Measurements from ENCODE around the gene COG2. TPM values are rescaled to one million over a fixed set of nuclear protein-coding genes. Genes with fewer than 3 reads are reported as not detected.
"Not testable (repeated sequence)": the region's sequence is repeated elsewhere in the genome, so short reads cannot be mapped to it uniquely, and the experiment has no call there.

Gene COG2
- total RNA-seq, 1 donor from 2014 or later, result 8.4 TPM

GRCh38 chr1:230646710-230647302 lies 4.5 kb downstream of the COG2 start:
- DNase-seq (ENCODE audit: low spot score in 2 of 2), result no peak
- Histone ChIP-seq H3K27me3 (no peaks in the 10 kb centered on the region), H3K4me1 (peaks cover 8 to 11% of the 10 kb centered on the region in 2 donors), H3K4me3 (no peak overlapping the region), H3K9me3 (no peaks in the 10 kb centered on the region), H3K27ac (no peak overlapping the region), H3K36me3 (peaks cover 0 to 5% of the 10 kb centered on the region in 2 donors)
- no peak for TF ChIP-seq CTCF (IDR thresholded peaks at IDR 0.05)
- intact Hi-C loops (cut with DNase I), result loop anchor here (10.0 kb wide), 5 partner anchors 128 to 598 kb away; partner anchors contain the start of genes C1orf198 and GNPAT

- no peak for DNase-seq (ENCODE audit: low spot score in 2 of 2)
These were observed 5.0 kb downstream of the COG2 start for GRCh38 chr1:230647321-230647720.

GRCh38 chr1:230648114-230648513 lies 5.8 kb downstream of the COG2 start:
- Histone ChIP-seq H3K27me3 (no peaks in the 10 kb centered on the region), H3K9me3 (no peaks in the 10 kb centered on the region), H3K4me1 (peaks cover 8 to 11% of the 10 kb centered on the region in 2 donors), H3K36me3 (peaks cover 0 to 5% of the 10 kb centered on the region in 2 donors), H3K27ac (no peak overlapping the region), H3K4me3 (no peak overlapping the region)
- no peak for TF ChIP-seq CTCF (IDR thresholded peaks at IDR 0.05)
- intact Hi-C loops (cut with DNase I), result loop anchor here (10.0 kb wide), 5 partner anchors 127 to 597 kb away; partner anchors contain the start of genes C1orf198 and GNPAT
- no peak for DNase-seq (ENCODE audit: low spot score in 2 of 2)

More at GRCh38 chr1:230647321-230647720, 5.0 kb downstream of the COG2 start:
- no peak for TF ChIP-seq CTCF (IDR thresholded peaks at IDR 0.05)
- Histone ChIP-seq H3K4me3 (no peak overlapping the region), H3K9me3 (no peaks in the 10 kb centered on the region), H3K36me3 (peaks cover 0 to 5% of the 10 kb centered on the region in 2 donors), H3K27me3 (no peaks in the 10 kb centered on the region), H3K27ac (no peak overlapping the region), H3K4me1 (peaks cover 8 to 11% of the 10 kb centered on the region in 2 donors)
- intact Hi-C loops (cut with DNase I), result loop anchor here (10.0 kb wide), 5 partner anchors 127 to 597 kb away; partner anchors contain the start of genes C1orf198 and GNPAT

GRCh38 chr1:230650300-230650699 lies 8.0 kb downstream of the COG2 start:
- Histone ChIP-seq H3K36me3 (peaks cover 0 to 5% of the 10 kb centered on the region in 2 donors), H3K4me3 (no peak overlapping the region), H3K9me3 (no peaks in the 10 kb centered on the region), H3K27ac (no peak overlapping the region), H3K4me1 (no peaks in the 10 kb centered on the region), H3K27me3 (no peaks in the 10 kb centered on the region)
- intact Hi-C loops (cut with DNase I), result no loop called here
- TF ChIP-seq CTCF (IDR thresholded peaks at IDR 0.05), result no peak
- no peak for DNase-seq (ENCODE audit: low spot score in 2 of 2)

- no peak for TF ChIP-seq CTCF (IDR thresholded peaks at IDR 0.05)
- intact Hi-C loops (cut with DNase I), result no loop called here
- H3K9me3 ChIP-seq, result no peaks in the 10 kb centered on the region
- no peak overlapping the region for H3K4me3 ChIP-seq
- H3K27me3 ChIP-seq, result no peaks in the 10 kb centered on the region
- no peaks in the 10 kb centered on the region for H3K36me3 ChIP-seq
- DNase-seq (ENCODE audit: low spot score in 2 of 2), result no peak
- H3K27ac ChIP-seq, result no peak overlapping the region
- H3K4me1 ChIP-seq, result no peaks in the 10 kb centered on the region
These were observed 9.0 kb downstream of the COG2 start for GRCh38 chr1:230651235-230651634.

- H3K27me3 ChIP-seq; H3K27ac ChIP-seq; H3K4me3 ChIP-seq; intact Hi-C loops (cut with DNase I); DNase-seq (ENCODE audit: low spot score in 2 of 2); H3K9me3 ChIP-seq; H3K4me1 ChIP-seq: not testable (repeated sequence)
- peaks cover 10 to 30% of the 10 kb centered on the region in 2 donors for H3K36me3 ChIP-seq
These were observed 14.4 kb downstream of the COG2 start for GRCh38 chr1:230656719-230657118.

GRCh38 chr1:230658103-230658502 lies 15.8 kb downstream of the COG2 start:
- H3K9me3 ChIP-seq; H3K27ac ChIP-seq; H3K27me3 ChIP-seq; H3K4me3 ChIP-seq; H3K4me1 ChIP-seq; DNase-seq (ENCODE audit: low spot score in 2 of 2); intact Hi-C loops (cut with DNase I): not testable (repeated sequence)
- peaks cover 10 to 34% of the 10 kb centered on the region in 2 donors for H3K36me3 ChIP-seq

Measured in ascending aorta (tissue), 2 donors.